DMS153 (cell line): Measurements from ENCODE around the gene AZIN2.
"Not testable (repeated sequence)": the region's sequence is repeated elsewhere in the genome, so short reads cannot be mapped to it uniquely, and the experiment has no call there.

Source experiments
- DNase-seq: peaks from one replicate; lab custom pipeline; 2025; lab: John Stamatoyannopoulos, UW

The AZIN2 gene

DNA sequence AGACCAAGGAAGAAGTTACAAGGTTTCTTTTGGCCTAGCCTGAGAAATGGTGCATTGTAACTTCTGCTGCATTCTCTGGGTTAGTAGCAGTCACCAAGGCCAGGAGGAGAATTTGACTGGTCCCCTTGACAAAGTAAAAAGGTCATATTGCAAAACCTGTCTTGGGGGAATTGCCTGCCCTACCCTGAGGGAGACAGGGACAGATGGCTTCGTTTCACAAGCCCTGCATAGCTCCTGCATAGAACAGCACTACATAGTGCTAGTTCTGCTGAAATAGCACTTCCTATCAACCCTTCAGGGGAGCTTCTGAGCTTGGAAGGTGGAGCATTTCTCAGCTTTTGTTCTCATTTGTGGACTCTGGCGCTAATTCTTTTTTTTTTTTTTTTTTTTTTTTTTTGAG lies 23.9 kb upstream of the AZIN2 start:
- no peak for DNase-seq

DNA sequence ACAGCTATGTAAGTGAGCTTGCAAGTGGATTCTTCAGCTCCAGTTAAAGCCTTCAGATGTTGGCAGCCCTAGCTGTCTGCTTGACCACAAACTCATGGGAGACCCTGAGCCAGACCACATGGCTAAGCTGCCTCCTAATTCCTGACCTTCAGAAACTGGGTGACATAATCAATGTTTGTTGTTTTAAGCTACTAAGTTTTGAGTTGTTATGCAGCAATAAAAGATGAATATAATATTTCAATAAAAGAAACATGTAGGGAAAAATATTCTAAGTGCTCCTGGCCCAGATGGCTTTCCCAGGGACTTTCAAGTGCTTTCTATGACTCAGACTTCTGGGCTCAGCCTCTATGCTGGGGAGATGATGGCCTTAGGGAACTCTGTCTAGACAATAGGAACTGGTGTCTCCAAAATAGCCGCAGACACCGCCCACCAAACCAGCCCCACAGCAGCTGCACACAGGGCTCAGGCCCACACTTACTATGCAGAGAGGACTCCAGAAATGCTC lies 20.3 kb upstream of the AZIN2 start:
- DNase-seq, result no peak

DNA sequence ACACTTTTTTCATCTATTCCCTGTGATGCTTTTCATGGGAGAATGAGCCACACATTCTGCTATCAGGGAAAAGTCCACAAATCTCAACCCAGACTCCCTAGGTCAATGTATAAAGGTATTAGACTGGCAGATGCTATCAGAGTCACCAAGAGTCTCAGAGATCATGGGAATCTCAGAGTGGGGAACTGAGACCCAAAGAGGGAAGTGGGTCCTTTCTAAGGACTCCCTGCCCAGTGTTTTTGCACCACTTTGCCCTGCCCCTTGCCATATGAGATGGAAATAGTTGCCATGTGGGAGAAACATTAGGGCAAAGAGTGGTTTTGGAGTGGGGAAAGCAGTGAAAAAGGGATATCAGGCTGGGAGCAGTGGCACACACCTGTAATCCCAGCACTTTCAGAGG lies 19.1 kb upstream of the AZIN2 start:
- no peak for DNase-seq

DNA sequence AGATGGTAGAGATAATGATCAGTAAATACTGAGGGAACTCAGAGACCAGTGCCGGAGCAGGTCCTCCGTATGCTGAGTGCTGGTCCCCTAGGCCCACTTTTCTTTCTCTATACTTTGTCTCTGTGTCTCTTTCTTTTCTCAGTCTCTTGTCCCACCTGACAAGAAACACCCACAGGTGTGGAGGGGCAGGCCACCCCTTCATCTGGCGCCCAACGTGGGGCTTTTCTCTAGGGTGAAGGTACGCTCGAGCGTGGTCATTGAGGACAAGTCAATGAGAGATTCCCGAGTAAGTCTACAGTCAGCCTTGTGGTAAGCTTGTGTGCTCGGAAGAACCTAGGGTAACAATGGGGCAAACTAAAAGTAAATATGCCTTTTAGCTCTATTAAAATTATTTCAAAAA lies 16.7 kb upstream of the AZIN2 start:
- not testable (repeated sequence) for DNase-seq

DNA sequence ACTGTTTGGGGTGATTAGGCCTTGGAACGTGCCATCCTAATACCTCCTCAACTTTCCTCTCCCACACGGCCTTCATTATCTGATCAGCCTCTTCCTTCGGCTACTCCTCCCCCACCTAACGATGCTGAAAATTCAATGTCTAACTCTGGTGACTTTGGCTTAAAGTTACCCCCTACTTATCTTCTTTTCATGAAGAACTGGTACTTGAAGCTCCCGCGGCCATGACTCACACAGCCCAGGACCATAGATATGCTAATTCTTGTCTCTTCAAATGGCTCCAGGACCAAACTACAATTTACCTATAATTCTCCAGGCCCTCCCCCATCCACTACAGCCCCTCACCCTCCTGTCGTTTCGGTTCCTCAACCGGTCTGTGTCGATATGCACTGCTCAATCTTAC lies 15.7 kb upstream of the AZIN2 start:
- no peak for DNase-seq

DNA sequence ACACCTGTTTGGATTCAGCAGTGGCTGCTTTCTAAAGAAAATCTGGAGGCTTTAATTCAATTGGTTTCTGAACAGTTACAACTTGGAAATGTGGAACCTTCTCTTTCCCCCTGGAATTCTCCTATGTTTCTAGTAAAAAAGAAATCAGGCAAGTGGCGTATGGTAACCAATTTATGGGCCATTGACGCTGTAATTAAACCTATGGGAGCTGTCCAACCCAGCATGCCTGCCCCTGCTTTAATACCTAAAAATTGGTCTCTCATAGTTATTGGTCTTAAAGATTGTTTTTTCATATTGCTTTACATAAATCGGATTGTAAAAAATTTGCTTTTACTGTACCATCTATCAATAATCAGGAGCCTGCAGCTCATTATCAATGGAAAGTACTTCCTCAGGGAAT lies 14.5 kb upstream of the AZIN2 start:
- not testable (repeated sequence) for DNase-seq

DNA sequence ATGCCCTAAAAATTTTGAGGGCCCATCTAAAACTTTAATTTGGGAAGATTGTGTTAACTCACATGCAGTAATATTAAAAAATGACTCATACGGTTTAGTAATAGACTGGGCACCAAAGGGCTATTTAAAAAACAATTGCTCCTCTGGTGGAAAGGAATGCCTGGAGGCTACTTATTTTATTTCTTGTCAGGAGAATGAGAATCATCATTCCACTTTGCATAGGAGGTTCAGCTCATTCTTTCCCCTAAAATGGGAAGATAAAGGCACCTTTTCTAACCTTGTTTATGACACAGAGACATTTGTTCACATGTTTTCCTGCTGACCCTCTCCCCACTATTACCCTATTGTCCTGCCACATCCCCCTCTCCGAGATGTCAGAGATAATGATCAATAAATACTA lies 12.8 kb upstream of the AZIN2 start:
- not testable (repeated sequence) for DNase-seq

DNA sequence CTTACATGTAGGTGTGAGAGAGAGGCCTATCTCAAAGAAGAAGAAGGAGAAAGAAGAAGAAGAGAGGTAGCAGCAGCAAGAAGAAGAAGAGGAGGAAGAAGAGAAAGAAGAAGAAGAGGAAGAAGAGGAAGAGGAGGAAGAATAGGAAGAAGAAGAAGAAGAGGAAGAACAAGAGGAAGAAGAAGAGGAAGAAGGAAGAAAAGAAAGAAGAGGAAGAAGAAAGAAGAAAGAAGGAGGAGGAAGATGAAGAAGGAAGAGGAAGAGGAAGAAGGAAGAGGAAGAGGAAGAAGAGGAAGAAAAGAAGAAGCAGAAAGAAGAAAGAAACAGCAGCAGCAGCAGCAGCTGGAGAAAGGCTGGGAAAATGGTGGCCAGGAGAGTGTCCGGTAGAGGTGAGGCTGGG lies 10.3 kb upstream of the AZIN2 start:
- no peak for DNase-seq

DNA sequence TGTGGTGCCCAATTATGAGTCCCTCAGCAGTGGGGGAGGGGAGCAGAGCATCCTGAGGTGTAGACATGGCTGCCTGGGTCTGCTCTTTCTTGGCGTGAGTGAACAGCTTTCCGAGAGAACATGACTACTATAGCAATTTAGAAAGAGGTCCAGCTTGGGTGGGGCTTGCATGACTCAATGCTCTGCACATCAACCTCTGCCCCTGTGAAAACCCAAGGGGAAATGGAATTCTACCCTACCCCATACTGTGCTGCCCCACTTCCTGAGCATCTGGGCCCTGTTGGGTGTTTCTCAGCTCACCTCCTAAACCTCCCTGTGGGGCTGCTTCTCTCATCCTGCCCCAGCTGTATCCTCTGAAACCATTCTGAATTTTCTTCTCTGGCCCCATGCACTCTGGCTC lies 8.2 kb upstream of the AZIN2 start:
- DNase-seq, result no peak

DNA sequence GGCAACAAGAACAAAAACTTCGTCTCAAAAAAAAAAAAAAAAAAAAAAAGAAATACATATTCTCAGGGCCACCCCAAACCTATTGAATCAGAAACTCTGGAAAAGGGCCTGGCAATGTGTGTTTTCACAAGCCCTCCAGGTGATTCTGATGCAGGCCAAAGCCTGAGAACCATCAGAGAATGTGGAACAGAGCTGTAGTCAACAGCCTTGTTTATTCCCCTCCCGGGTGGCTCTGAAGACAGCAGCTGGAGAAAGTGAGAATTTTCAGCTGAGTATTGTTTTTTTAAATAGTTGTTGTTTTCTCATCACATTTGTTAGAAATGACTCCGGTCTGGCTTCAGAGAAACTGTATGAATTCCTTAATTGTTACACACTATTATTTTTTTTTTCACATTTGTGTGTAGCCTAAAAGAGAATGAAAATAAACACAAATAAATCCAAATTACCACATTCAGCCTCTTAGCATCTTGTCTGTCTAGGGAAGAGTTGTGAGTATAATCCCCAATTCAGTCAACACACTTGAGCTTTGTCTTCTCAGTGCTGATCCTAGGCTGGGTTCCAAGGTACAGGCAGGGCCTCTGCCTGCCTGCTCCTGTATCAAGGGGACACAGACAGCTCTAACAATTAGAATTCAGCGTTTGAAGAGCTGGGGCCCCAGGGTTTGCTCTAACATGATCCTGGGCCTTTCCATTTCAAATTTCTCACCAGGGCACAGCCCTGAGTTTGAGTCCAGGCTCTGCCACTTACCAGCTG lies 6.6 kb upstream of the AZIN2 start:
- no peak for DNase-seq

DNA sequence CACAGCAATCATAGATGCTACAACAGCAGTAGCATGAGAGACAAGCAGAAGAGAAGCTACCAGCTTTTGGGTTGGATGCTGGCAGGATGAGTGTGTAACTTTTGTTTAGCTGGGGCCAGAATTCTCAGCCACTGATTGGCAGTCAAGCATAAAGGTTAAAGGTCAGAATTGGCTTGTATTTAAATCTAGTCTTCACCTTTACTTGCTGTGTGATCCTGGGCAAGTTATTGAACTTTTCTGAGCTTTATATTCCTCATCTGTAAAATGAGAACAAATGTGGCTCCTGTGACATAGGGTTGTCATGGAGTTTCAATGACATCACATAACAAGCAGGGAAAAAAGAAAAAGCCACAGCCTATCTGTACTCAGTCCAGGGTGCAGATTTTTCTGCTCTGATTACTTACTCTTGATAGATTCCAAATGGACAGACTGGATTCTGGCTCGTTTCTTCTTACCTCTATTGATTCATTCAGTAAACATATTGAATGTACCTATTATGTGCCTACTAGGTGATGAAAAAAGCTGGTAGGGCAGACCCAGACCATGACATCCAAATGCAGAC lies 2.8 kb upstream of the AZIN2 start:
- no peak for DNase-seq

DNA sequence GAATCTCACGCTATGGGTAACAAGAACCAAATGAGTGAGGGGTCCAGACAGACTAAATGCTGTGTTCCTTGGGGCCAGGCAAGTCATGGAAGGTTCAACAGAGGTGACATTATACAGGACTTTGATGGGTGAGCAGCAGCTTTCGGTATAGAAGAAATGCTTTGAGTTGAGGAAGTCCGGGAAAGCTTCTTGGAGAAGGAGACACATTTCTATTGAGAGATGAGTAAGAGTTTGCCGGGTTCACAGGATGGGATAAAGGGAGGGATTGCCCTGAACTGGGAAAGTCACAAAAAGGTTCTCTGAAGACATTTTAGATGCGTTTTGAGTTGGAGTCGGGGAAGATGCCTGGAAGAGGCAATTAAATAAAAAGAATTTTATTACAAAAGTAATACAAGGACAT lies 580 bp upstream of the AZIN2 start:
- DNase-seq, result no peak

DNA sequence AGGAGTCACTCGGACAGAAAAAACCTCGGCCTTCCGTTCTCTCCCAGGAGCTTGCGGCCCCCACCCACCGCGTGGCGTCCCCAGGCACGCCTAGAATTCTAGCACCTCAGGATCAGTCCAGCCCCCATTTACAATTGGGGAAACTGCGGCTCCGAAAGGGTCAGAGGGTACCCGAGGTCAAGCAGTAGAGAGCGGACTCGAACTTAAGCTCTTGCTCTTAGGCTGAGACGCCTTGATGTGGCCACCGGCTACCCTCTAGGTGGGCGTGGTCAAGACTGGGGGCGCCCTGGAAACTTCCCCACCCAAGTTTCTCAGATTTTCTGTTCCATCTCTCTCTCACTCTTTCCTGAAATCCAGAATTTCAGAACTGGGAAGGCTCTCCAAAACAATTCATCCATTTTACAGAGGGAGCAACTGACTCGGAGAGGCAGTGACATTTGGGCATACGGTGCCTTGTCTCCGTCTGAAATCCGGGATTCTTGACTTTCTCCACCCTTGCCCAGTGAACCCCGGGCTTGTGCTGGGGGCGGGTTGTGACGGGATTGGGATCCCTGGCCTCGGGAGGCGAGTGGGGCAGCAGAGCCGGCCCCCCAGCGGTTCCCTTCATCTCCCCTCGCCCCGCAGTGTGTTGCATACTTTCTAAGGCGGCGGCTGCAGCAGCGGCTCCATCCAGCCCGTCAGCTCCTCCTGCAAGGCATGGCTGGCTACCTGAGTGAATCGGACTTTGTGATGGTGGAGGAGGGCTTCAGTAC lies 777 bp downstream of the AZIN2 start:
- DNase-seq, result no peak

DNA sequence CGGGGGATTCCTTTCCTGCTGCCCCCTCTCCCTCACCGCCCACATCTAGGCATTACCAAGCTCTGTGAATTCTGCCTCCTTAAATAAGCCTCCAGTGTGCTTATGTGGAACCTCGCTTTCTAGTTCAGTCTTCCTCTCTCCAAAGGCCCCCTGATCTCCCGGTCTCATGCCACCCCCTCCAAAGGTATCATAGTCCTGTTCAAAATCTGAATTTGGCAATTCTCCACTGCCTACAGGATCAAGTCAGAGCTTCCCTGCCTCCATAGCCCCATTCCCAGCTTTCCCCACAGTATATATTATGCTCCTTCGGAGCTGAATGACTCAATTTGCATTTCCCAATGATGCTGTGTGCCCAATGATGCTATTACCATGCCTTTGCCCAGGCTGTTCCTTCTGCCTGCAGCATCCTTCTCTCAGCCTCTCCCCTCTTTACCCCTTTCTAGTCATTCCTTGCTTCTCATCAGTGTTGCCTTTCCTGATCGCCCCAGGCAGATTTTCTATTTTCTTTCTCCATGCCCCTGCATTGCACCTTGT lies 1.7 kb downstream of the AZIN2 start:
- no peak for DNase-seq

DNA sequence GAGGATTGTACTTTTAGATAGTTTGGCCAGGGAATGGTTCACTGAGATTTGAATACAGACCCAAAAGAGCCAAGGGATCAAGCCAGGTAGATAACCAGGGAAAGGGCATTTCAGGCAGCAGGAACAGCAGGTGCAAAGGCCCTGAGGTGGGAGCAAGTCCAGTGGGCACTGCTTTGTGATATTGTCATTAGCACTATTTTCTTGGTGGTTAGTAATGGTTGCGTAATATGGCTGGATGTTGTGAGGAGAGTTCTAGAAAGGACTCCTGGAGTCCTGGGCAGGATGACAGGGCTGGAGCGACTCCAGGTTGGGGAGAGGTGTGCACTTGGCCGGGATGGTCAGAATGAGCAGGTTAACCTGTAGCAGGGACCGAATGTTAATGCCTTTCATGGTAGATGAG lies 4.4 kb downstream of the AZIN2 start:
- DNase-seq, result no peak

DNA sequence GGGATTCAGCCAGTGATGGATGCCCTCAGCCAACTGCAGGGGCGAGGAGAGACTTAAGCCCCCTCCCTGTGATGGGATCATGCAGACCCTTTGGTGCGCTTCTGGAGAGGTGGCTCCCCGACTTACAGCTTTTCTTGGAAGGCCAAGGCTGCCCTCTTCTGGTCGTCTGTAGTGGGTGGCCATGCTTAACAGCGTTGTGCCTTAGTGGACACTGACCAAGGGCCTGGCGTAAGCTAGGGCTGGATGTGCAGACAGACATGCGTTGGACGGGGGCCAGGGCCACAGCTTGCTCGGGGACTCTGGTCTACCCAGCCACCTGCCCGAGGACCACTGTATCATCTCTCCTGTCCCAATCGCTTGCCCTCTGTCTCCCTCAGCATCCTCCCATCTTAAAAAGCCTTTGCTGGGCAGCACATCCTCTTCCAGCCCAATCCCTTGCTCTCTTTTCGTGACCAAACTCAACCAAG lies 5.5 kb downstream of the AZIN2 start:
- DNase-seq, result peak; percentile 48

DNA sequence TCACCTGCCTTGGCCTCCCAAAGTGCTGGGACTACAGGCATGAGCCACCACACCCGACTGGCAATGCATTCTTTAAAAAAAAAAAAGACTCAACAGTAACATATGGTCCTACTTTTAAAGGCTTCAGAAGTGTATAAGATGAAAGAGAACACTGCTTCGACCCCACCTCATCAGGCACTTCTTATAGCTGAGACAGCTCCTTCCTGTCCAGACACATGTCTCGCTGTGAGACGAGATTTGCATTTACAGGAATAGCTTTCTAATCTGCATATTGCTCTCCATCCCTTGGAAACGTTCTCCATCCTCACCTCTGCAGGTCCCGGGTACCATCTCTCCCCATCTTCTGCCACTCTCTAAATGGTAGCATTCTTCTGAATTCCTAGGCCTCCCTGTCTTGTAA lies 6.7 kb downstream of the AZIN2 start:
- no peak for DNase-seq

DNA sequence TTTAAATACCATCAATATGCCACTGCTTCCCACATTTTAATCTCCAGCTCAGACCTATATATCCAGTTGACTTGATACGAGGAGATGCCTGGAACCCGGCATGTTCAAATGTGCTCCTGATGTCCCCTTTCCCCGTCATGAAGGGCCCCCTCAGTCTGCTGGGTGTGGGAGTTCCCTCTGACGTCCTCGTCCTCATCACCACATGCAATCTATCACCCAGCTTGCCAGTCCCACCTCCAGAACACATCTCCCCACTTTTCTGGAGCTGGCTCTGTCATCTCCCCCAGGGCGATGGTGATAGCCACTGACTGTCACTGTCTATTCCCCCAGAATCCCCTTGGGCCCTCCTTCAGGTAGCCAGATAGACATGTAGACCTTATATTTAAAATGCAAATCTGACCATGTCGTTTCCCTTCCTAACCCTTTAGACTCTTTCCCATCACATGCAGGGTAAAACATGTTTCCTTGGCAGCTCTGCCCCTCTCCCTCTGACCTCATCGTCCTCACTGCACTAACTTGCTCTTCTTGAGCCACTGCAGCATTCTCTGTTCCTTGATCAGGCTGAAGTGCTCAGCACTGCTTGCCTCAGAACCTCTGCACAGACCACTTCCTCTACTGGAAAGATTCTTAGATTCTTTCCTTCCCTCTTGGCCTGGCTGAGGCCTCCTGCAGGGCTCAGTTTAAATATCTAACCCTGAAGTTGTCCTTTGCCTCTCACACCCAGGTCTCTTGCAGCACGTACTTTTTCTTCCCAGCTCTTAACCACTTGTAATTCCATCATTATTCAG lies 7.4 kb downstream of the AZIN2 start:
- DNase-seq, result no peak

DNA sequence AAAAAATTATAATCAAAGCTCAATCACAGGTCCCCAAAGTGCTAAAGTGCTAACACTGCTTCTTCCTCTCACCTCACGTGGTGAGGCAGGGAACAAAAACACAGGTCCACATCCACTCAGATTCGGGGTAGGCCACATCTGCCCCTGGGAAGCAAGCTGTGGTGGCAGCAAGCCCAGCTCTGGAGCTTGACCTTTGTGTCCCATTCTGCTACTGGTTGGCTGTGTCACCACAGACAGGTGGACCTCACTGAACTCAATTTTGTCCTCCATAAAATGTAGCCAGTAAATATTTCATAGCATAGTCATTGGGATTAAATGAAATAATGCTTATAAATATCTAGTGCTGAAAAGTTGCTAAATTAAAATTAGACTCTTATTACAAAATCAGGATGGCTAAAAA lies 8.5 kb downstream of the AZIN2 start:
- DNase-seq, result no peak

DNA sequence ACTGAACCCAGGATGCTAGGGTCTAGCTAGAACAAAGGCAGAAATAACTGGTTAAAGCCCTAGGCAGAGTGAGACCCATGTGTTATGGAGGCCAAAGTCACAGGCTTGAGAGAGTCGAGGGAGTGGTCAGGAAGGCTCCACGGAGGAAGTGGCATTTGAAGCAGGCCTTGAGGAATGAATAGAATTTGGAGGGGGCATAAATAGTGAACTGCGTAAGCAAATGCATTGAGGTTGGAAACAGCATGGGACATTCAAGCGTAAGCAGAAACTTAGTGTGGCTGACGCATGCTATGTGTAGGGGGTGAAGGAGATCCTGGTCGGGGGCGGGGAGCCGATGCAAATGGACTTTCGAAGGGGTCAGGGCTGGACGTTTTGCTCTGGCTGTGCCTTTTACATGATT lies 11.5 kb downstream of the AZIN2 start:
- no peak for DNase-seq

DNA sequence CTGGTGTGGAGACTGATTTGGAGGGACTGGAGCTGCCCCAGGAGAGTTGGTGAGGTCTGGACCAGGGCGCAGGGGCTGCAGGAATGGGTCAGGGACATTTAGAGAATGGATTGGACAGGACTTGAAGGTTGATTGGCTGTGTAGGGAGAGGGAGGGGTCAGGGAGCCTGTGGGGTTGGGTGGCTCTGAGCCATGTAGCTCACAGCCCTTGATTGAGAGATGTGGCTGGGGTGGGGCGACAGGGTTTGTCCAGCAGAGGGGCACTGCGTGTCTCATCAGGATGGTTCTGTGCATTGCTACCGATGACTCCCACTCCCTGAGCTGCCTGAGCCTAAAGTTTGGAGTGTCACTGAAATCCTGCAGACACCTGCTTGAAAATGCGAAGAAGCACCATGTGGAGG lies 12.1 kb downstream of the AZIN2 start:
- DNase-seq, result no peak

DNA sequence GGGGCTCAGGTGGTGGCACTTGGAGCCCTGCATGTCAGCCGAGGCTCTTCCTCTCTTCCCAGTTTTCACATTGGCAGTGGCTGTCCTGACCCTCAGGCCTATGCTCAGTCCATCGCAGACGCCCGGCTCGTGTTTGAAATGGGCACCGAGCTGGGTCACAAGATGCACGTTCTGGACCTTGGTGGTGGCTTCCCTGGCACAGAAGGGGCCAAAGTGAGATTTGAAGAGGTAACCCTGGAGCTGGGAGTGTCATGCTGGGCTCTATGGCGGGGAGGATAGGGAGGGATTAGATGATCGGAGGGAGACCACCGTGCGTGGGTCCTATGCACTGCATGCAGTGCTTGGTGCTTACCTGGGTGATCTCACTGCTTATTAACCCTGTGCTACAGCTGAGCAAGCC lies 13.5 kb downstream of the AZIN2 start:
- DNase-seq, result no peak
